BLaER1 treated with 17β-estradiol and CSF1 and Interleukin-3, amounts not matched to agents 10 nM and 100 nM (cell line): ENCODE data around the gene PCNX1.
"Not testable (repeated sequence)": the region's sequence is repeated elsewhere in the genome, so short reads cannot be mapped to it uniquely, and the experiment has no call there.

Source experiments
- H3K27ac ChIP-seq, 11 experiments: shearing (Covaris generic); formaldehyde crosslinking; 2 replicates each; pipeline ENCODE4 v1.8.1; 2022
- H3K27me3 ChIP-seq, 11 experiments: shearing (Covaris generic); formaldehyde crosslinking; 2 replicates each; pipeline ENCODE4 v1.8.1; 2022
- H3K36me3 ChIP-seq, 11 experiments: shearing (Covaris generic); formaldehyde crosslinking; 2 replicates each; pipeline ENCODE4 v1.8.1; 2022
- H3K4me1 ChIP-seq, 10 experiments: shearing (Covaris generic); formaldehyde crosslinking; 2 replicates each; pipeline ENCODE4 v1.8.1; 2022
- H3K4me2 ChIP-seq, 11 experiments: shearing (Covaris generic); formaldehyde crosslinking; 2 replicates each; pipeline ENCODE4 v1.8.1; 2022
- H3K4me3 ChIP-seq, 10 experiments: shearing (Covaris generic); formaldehyde crosslinking; 2 replicates each; pipeline ENCODE4 v1.8.1; 2022
- H3K9ac ChIP-seq, 11 experiments: shearing (Covaris generic); formaldehyde crosslinking; 2 replicates each; pipeline ENCODE4 v1.8.1; 2022
- H3K9me3 ChIP-seq, 11 experiments: shearing (Covaris generic); formaldehyde crosslinking; replicated peaks in 1 of 11; 2 replicates each; pipeline ENCODE4 v1.8.1; 2022
- H4K20me1 ChIP-seq, 11 experiments: shearing (Covaris generic); formaldehyde crosslinking; 2 replicates each; pipeline ENCODE4 v1.8.1; 2022
- Cebpa-rat ChIP-seq, 11 experiments: shearing (Covaris generic); IDR thresholded peaks; 2 replicates each; pipeline ENCODE4 v1.8.1; 2022

PCNX1 gene

DNA sequence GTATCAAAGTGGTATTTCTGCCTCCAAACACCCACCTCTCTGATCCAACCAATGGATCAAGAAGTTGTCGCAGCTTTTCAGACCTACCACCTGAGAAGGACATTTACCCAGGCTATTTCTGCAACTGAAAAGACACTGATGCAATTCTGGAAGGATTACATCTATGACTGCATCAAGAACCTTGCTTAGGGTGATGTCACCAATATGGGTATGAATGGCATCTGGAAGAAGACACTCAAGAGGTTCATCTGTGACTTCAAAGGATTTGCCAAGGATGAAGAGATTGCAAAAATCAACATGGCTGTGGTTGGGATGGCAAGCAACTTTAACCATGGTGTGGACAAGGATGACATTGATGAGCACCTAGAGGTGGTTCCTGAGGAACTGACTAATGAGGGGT, 154.2 kb downstream of the PCNX1 start:
- Histone ChIP-seq H3K9ac (no peak overlapping the region), H3K36me3 (peaks cover 79 to 95% (median 83%) of the 10 kb centered on the region in 11 experiments), H3K4me3 (no peak overlapping the region), H3K27me3 (no peaks in the 10 kb centered on the region), H4K20me1 (0 out of 22 replicates have a peak, but pooled peaks cover 0 to 5% (median 0%) of the 10 kb centered on the region in 11 experiments), H3K9me3 (peaks cover 16 to 22% (median 17%) of the 10 kb centered on the region in 11 experiments), H3K4me1 (no peaks in the 10 kb centered on the region), H3K4me2 (no peak overlapping the region), H3K27ac (no peak overlapping the region)
- no peak for TF ChIP-seq Cebpa-rat (IDR thresholded peaks at IDR 0.05)

DNA sequence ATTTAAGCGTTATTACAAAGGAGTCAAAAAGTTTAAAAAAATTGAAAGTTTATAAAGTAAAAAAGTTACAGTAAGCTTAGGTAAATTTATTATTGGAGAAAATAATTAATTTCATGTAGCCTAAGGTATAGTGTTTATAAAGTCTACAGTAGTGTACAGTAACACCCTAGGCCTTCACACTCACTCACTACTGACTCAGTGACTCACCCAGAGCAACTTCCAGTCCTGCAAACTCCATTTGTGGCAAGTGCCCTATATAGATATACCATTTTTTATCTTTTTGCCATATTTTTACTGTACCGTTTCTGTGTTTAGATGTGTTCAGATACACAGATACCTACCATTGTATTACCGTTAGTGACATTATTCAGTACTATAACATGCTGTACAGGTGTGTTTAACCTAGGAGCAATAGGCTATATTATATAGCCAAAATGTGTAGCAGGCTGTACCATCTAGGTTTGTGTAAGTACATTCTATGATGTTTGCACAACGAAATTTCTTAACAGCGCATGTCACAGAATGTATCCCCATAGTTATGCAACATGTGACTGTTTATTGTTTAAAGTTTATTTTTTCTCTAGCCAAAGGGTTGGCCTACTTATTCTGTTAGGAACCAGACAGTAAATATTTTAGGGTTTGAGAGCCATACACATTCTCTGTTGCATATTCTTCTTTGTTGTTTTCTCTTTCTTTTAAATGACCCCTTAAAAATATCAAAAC, 155.5 kb downstream of the PCNX1 start:
- Histone ChIP-seq H4K20me1 (0 out of 22 replicates have a peak, but pooled peaks cover 0 to 5% (median 0%) of the 10 kb centered on the region in 11 experiments), H3K4me2 (no peak overlapping the region), H3K4me3 (no peak overlapping the region), H3K9me3 (peaks cover 16 to 22% (median 17%) of the 10 kb centered on the region in 11 experiments), H3K36me3 (peaks cover 70 to 95% (median 85%) of the 10 kb centered on the region in 11 experiments), H3K27me3 (no peaks in the 10 kb centered on the region), H3K27ac (no peak overlapping the region), H3K9ac (no peak overlapping the region), H3K4me1 (no peaks in the 10 kb centered on the region)
- no peak for TF ChIP-seq Cebpa-rat (IDR thresholded peaks at IDR 0.05)

DNA sequence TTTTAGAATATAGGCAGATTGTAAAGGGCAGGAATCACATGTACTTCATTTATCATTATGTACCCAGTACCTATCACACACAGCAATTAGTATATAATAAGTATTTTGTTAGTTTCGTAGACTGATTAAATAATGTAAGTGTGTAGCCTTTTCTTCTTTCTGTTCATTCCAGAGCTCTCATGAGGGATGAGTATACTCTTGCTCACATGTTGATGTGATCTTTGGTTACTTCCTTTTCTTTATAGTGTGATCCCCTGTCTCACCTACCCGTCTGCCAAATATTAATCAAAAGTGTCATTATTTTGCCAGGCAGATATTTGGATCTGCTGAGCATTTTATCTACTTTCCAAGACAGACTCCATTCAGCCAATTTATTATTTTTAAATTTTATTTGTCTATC, 156.1 kb downstream of the PCNX1 start:
- Histone ChIP-seq H3K27ac (no peak overlapping the region), H3K4me2 (no peak overlapping the region), H3K27me3 (no peaks in the 10 kb centered on the region), H4K20me1 (0 out of 22 replicates have a peak, but pooled peaks cover 0 to 5% (median 0%) of the 10 kb centered on the region in 11 experiments), H3K9me3 (peaks cover 16 to 22% (median 17%) of the 10 kb centered on the region in 11 experiments), H3K4me3 (no peak overlapping the region), H3K4me1 (no peaks in the 10 kb centered on the region), H3K9ac (no peak overlapping the region), H3K36me3 (peaks cover 64 to 93% (median 82%) of the 10 kb centered on the region in 11 experiments)
- TF ChIP-seq Cebpa-rat (IDR thresholded peaks at IDR 0.05): no peak

DNA sequence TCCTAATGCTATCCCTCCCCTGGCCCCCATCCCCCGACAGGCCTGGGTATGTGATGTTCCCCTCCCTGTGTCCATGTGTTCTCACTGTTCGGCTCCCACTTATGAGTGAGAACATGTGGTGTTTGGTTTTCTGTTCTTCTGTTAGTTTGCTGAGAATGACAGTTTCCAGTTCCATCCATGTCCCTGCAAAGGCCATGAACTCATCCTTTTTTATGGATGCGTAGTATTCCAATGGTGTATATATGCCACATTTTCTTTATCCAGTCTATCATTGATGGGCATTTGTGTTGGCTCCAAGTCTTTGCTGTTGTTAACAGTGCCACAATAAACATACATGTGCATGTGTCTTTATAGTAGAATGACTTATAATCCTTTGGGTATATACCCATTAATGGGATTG, 157.5 kb downstream of the PCNX1 start:
- Histone ChIP-seq H3K36me3 (peaks cover 60 to 92% (median 79%) of the 10 kb centered on the region in 11 experiments), H3K9me3 (peaks cover 16 to 22% (median 17%) of the 10 kb centered on the region in 11 experiments)
- not testable (repeated sequence) for H4K20me1 ChIP-seq, H3K27me3 ChIP-seq, H3K4me3 ChIP-seq, H3K4me1 ChIP-seq, H3K27ac ChIP-seq, H3K4me2 ChIP-seq, H3K9ac ChIP-seq

DNA sequence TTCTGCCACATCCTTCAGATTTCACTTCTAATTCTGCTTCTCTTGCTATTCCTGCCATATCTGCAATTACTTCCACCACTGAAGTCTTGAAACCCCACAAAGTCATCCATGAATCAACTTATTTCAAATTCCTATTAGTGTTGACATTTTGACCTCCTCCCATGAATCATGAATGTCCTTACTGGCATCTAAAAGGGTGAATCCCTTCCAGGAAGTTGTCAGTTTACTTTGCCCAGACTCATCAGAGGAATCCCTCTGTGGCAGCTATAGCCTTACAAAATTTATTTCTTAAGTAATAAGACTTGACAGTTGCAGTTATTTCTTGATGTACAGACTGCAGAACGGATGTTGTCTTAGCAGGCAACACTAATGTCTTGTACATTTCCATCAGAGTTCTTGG, 162.9 kb downstream of the PCNX1 start:
- Histone ChIP-seq H3K4me1 (no peaks in the 10 kb centered on the region), H3K4me2 (no peak overlapping the region), H3K36me3 (peaks cover 68 to 94% (median 84%) of the 10 kb centered on the region in 11 experiments), H4K20me1 (peaks cover 0 to 3% (median 0%) of the 10 kb centered on the region in 11 experiments; a peak in 1 of 22 replicates), H3K9me3 (peaks cover 6 to 19% (median 6%) of the 10 kb centered on the region in 11 experiments), H3K27ac (no peak overlapping the region), H3K4me3 (no peak overlapping the region), H3K9ac (no peak overlapping the region), H3K27me3 (no peaks in the 10 kb centered on the region)
- no peak for TF ChIP-seq Cebpa-rat (IDR thresholded peaks at IDR 0.05)

DNA sequence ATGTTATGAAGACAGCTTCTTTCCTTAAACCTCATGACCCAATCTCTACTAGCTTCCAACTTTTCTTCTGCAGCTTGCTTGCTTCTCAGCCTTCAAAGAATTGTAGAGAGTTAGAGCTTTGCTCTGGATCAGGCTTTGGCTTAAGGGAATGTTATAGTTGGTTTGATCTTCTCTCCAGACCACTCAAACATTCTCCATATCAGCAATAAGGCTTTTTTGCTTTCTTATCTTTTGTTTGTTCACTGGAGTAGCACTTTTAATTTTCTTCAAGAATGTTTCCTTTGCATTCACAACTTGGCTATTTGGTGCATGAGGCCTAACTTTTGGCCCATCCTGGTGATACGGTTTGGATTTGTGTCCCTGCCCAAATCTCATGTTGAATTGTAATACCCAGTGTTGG, 163.8 kb downstream of the PCNX1 start:
- Histone ChIP-seq H4K20me1 (peaks cover 0 to 3% (median 0%) of the 10 kb centered on the region in 11 experiments; a peak in 1 of 22 replicates), H3K27ac (no peak overlapping the region), H3K4me1 (no peaks in the 10 kb centered on the region), H3K9ac (no peak overlapping the region), H3K27me3 (no peaks in the 10 kb centered on the region), H3K36me3 (peaks cover 69 to 96% (median 86%) of the 10 kb centered on the region in 11 experiments), H3K9me3 (peaks cover 0 to 13% (median 4%) of the 10 kb centered on the region in 11 experiments; a peak in 8 of 22 replicates), H3K4me2 (no peak overlapping the region), H3K4me3 (no peak overlapping the region)
- TF ChIP-seq Cebpa-rat (IDR thresholded peaks at IDR 0.05): no peak

DNA sequence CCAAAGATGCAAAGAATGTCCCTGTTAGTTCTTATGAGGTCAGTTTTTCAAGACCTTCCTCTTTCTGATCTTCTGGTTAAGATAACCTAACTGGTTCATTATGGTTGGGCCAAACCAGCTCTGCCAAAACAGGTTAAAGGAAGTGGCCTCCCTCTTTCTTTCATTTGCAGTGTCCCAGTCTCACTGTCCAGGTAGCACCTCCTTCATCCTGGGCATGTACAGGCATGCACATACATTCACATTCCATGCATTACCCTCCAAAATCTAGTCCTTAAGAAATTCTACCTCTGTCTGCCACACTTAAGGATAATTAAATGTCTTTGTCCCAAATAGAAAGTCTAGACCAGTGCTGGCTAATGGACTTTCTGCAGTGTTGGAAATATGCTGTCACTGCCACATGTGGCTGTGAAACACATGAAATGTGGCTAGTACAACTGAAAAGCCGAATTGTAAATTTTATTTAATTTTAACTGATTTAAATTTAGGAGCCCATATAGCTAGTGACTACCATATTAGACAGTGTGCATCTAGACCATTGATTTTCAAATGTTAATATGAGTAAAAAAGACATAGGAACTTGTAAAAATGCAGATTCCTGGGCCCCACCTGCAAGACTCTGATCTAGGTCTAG, 169.3 kb downstream of the PCNX1 start:
- TF ChIP-seq Cebpa-rat (IDR thresholded peaks at IDR 0.05): no peak
- peaks cover 76 to 91% (median 79%) of the 10 kb centered on the region in 11 experiments for H3K36me3 ChIP-seq

DNA sequence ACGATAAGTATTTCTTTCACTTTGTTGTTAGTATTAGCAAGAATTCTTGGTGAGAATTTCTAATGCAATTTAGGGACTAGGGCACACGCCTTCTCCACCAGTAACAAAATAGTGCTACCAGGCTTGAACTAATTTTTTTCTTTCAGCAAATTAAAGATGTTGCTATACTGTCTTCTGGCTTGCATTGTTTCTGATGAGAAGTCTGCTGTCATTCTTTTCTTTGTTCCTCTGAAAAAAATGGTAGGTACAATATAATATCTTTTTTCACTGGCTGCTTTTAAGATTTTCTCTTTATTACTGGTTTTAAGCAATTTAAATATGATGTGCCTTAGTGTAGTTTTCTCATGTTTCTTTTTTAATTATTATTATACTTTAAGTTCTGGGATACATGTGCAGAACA, 171.2 kb downstream of the PCNX1 start:
- Histone ChIP-seq H3K4me1 (no peaks in the 10 kb centered on the region), H3K27me3 (no peaks in the 10 kb centered on the region), H3K9me3 (peaks cover 30 to 47% (median 39%) of the 10 kb centered on the region in 11 experiments), H4K20me1 (peaks cover 0 to 15% (median 0%) of the 10 kb centered on the region in 11 experiments; a peak in 3 of 22 replicates), H3K4me2 (no peak overlapping the region), H3K9ac (no peak overlapping the region), H3K4me3 (no peak overlapping the region; a peak in 1 of 20 replicates), H3K27ac (no peak overlapping the region), H3K36me3 (peaks cover 59 to 91% (median 68%) of the 10 kb centered on the region in 11 experiments)
- no peak for TF ChIP-seq Cebpa-rat (IDR thresholded peaks at IDR 0.05)

More for the DNA sequence above, 169.3 kb downstream of the PCNX1 start:
- Histone ChIP-seq H3K9me3 (peaks cover 30 to 51% (median 39%) of the 10 kb centered on the region in 11 experiments), H3K4me3 (no peak overlapping the region), H3K27me3 (no peaks in the 10 kb centered on the region), H3K9ac (no peak overlapping the region), H3K4me2 (no peak overlapping the region), H3K27ac (no peak overlapping the region), H4K20me1 (peaks cover 0 to 5% (median 0%) of the 10 kb centered on the region in 11 experiments; a peak in 1 of 22 replicates), H3K4me1 (no peaks in the 10 kb centered on the region)

DNA sequence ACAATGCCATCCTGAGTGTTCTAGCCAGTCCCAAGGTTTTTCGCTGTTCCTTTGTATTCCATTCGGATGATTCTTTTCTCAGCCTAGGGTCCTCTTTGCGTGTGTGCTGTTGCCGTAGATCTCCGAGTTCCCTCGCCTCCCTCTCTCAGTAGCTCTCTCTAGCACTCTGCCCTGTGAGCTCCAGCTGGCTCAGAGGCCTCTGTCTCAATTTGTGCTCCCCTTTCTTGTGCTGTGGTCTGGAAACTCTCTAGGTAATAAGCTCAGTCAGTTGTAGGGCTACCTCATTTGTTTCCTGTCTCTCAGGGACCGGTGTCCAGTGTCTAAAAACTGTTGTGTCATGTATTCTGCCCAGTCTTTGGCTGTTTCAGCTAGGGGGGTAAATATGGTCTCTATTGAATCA, 179.3 kb downstream of the PCNX1 start:
- no peak overlapping the region for H3K9ac ChIP-seq
- TF ChIP-seq Cebpa-rat (IDR thresholded peaks at IDR 0.05): no peak
- no peak overlapping the region for H3K4me2 ChIP-seq
- H3K27me3 ChIP-seq: no peaks in the 10 kb centered on the region
- H3K4me1 ChIP-seq: no peaks in the 10 kb centered on the region
- H3K9me3 ChIP-seq: no peaks in the 10 kb centered on the region
- H3K4me3 ChIP-seq: no peak overlapping the region
- H4K20me1 ChIP-seq: peaks cover 0 to 28% (median 0%) of the 10 kb centered on the region in 11 experiments; a peak in 6 of 22 replicates
- peak overlapping the region in 1 of 11 experiments; percentile 11; a peak in 1 of 22 replicates for H3K27ac ChIP-seq
- peaks cover 61 to 100% (median 76%) of the 10 kb centered on the region in 11 experiments for H3K36me3 ChIP-seq
